ENCODE data around the gene MINDY3.

GRCh38 chr10:15745751-15746150, 114.6 kb downstream of the MINDY3 start:
- no peak for TF ChIP-seq CTCF (IDR thresholded peaks at IDR 0.05)
- TF ChIP-seq EZH2 (IDR thresholded peaks at IDR 0.05; ENCODE audit: borderline replicate concordance, insufficient read depth, low read depth, low read length, poor library complexity, severe bottlenecking), result no peak
